OCI-LY1 (cell line): Measurements from ENCODE around the gene OPTC.

Experiments used
- EZH2 ChIP-seq: fragments of 200-600 bp; sonication (generic), shearing (Covaris generic); IDR thresholded peaks from 2 replicates; pipeline ENCODE4 v1.8.0; 2017; ENCODE audit warnings: borderline replicate concordance, mixed run types, mild to moderate bottlenecking, antibody characterized with exemption, low read length, moderate library complexity, mixed read lengths
- TF ChIP-seq, protein P1 (sequence below): fragments of 200-600 bp; sonication (generic), shearing (Covaris generic); IDR thresholded peaks from 2 replicates; pipeline ENCODE4 v1.5.1; 2017; ENCODE audit warnings: mild to moderate bottlenecking, antibody characterized with exemption, low read length, moderate library complexity, mixed read lengths

DNA sequence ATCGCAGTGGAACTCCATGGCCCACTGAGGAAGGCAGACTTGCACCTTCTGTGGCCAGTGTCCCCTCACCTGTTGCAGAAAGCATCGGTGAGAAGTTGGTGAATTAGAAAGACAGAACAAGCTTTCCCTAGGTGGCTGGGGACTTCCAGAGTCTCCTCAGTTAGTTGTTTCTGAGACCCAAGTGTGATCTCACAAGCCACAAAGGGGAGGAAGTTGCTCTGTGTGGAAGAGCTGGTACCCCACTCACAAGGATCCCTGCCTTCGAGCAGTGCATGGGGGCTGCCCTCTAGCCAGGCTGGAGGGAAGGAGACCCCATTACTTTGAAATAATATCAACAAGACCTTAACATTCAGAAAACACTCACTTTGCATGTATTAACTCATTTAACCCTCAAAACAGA lies 16.2 kb upstream of the OPTC start:
- TF ChIP-seq, protein P1, sequence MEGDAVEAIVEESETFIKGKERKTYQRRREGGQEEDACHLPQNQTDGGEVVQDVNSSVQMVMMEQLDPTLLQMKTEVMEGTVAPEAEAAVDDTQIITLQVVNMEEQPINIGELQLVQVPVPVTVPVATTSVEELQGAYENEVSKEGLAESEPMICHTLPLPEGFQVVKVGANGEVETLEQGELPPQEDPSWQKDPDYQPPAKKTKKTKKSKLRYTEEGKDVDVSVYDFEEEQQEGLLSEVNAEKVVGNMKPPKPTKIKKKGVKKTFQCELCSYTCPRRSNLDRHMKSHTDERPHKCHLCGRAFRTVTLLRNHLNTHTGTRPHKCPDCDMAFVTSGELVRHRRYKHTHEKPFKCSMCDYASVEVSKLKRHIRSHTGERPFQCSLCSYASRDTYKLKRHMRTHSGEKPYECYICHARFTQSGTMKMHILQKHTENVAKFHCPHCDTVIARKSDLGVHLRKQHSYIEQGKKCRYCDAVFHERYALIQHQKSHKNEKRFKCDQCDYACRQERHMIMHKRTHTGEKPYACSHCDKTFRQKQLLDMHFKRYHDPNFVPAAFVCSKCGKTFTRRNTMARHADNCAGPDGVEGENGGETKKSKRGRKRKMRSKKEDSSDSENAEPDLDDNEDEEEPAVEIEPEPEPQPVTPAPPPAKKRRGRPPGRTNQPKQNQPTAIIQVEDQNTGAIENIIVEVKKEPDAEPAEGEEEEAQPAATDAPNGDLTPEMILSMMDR = no peak
- no peak for TF ChIP-seq EZH2
